ENCODE measurements around the gene CRIP2.

Gene CRIP2

GRCh38 chr14:105474483-105475268 is at the start of gene CRIP2:
CRIP2 (plus strand) TSS chr14:105474821; CDS start chr14:105474863, 42 bp downstream.
- H3K4me3 ChIP-seq (replicated peaks in 1 of 2; ENCODE audit: low read depth in 2 of 2, low read length in 2 of 2) = peak within 1 kb of the TSS; percentile 72 to 77
- no peak for TF ChIP-seq CTCF (IDR thresholded peaks at IDR 0.05; ENCODE audit: low read depth, low read length)
- DNase-seq (ENCODE audit: low read depth in 2 of 2) = peak; percentile 33 to 57

- no peak for TF ChIP-seq CTCF (IDR thresholded peaks at IDR 0.05; ENCODE audit: low read depth, low read length)
- no peak overlapping the region for H3K4me3 ChIP-seq (replicated peaks in 1 of 2; ENCODE audit: low read depth in 2 of 2, low read length in 2 of 2)
- no peak for DNase-seq (ENCODE audit: low read depth in 2 of 2)
Measured at GRCh38 chr14:105424861-105425260, 49.8 kb upstream of the CRIP2 start.

GRCh38 chr14:105425823-105426247 is 48.8 kb upstream of the CRIP2 start:
- no peak for TF ChIP-seq CTCF (IDR thresholded peaks at IDR 0.05; ENCODE audit: low read depth, low read length)
- H3K4me3 ChIP-seq (replicated peaks in 1 of 2; ENCODE audit: low read depth in 2 of 2, low read length in 2 of 2) = no peak overlapping the region
- DNase-seq (ENCODE audit: low read depth in 2 of 2) = no peak

GRCh38 chr14:105426416-105427130 is 48.0 kb upstream of the CRIP2 start:
- no peak for TF ChIP-seq CTCF (IDR thresholded peaks at IDR 0.05; ENCODE audit: low read depth, low read length)
- H3K4me3 ChIP-seq (replicated peaks in 1 of 2; ENCODE audit: low read depth in 2 of 2, low read length in 2 of 2) = no peak overlapping the region
- no peak for DNase-seq (ENCODE audit: low read depth in 2 of 2)

GRCh38 chr14:105427412-105427811 is 47.2 kb upstream of the CRIP2 start:
- no peak for TF ChIP-seq CTCF (IDR thresholded peaks at IDR 0.05; ENCODE audit: low read depth, low read length)
- no peak for DNase-seq (ENCODE audit: low read depth in 2 of 2)
- H3K4me3 ChIP-seq (replicated peaks in 1 of 2; ENCODE audit: low read depth in 2 of 2, low read length in 2 of 2) = no peak overlapping the region

- H3K4me3 ChIP-seq (replicated peaks in 1 of 2; ENCODE audit: low read depth in 2 of 2, low read length in 2 of 2) = no peak overlapping the region
- no peak for DNase-seq (ENCODE audit: low read depth in 2 of 2)
- no peak for TF ChIP-seq CTCF (IDR thresholded peaks at IDR 0.05; ENCODE audit: low read depth, low read length)
Measured at GRCh38 chr14:105427936-105428485, 46.6 kb upstream of the CRIP2 start.

Measured in cardiac fibroblast (primary cell).